Duodenal mucosa (tissue), 2 donors: ENCODE data around the gene SMYD5.
"Not testable (repeated sequence)": the region's sequence is repeated elsewhere in the genome, so short reads cannot be mapped to it uniquely, and the experiment has no call there.

Experiments
- H3K27ac ChIP-seq: one replicate; pipeline ENCODE4 v1.7.0; 2013; ENCODE audit warnings: low read depth, low read length
- H3K27me3 ChIP-seq, 2 donors: one replicate each; pipeline ENCODE4 v1.7.0; 2013; ENCODE audit warnings: low read length in 2 of 2, control low read depth in 1 of 2; ENCODE audit not compliant: insufficient read depth in 2 of 2, control insufficient read depth in 1 of 2
- H3K36me3 ChIP-seq, 2 donors: one replicate each; pipeline ENCODE4 v1.7.0; 2013; ENCODE audit warnings: low read length in 2 of 2, control low read depth in 1 of 2; ENCODE audit not compliant: insufficient read depth in 2 of 2, control insufficient read depth in 1 of 2
- H3K4me1 ChIP-seq, 2 donors: one replicate each; pipeline ENCODE4 v1.7.0; 2013; ENCODE audit warnings: low read length in 2 of 2, control low read depth in 1 of 2; ENCODE audit not compliant: insufficient read depth in 2 of 2, control insufficient read depth in 1 of 2
- H3K4me3 ChIP-seq, 2 donors: one replicate each; pipeline ENCODE4 v1.7.0; 2013; ENCODE audit warnings: low read length in 2 of 2, low read depth in 1 of 2
- H3K9ac ChIP-seq, 2 donors: one replicate each; pipeline ENCODE4 v1.7.0; 2013; ENCODE audit warnings: low read length in 2 of 2, low read depth in 1 of 2
- H3K9me3 ChIP-seq, 2 donors: one replicate each; pipeline ENCODE4 v1.7.0; 2013; ENCODE audit warnings: low read length in 2 of 2, control low read depth in 1 of 2; ENCODE audit not compliant: control insufficient read depth in 1 of 2

Gene SMYD5

GRCh38 chr2:73214120-73215035 is at the start of gene SMYD5:
Gene SMYD5 (plus strand): TSS chr2:73214245. CDS start chr2:73214267, 22 bp downstream.
- H3K27ac ChIP-seq = no peak within 1 kb of the TSS
- peaks cover 0 to 6% of the 10 kb centered on the region in 2 donors for H3K36me3 ChIP-seq
- H3K9me3 ChIP-seq = no peaks in the 10 kb centered on the region
- H3K4me3 ChIP-seq = peak within 1 kb of the TSS; percentile 80 to 85
- peak within 1 kb of the TSS; percentile 55 to 61 for H3K9ac ChIP-seq
- peaks cover 0 to 5% of the 10 kb centered on the region in 2 donors for H3K27me3 ChIP-seq
- peaks cover 13 to 16% of the 10 kb centered on the region in 2 donors for H3K4me1 ChIP-seq

GRCh38 chr2:73165978-73166377 is 48.1 kb upstream of the SMYD5 start:
- not testable (repeated sequence) for H3K36me3 ChIP-seq, H3K4me1 ChIP-seq, H3K27ac ChIP-seq, H3K9ac ChIP-seq, H3K27me3 ChIP-seq, H3K9me3 ChIP-seq, H3K4me3 ChIP-seq

GRCh38 chr2:73166813-73167212 is 47.2 kb upstream of the SMYD5 start:
- H3K27me3 ChIP-seq, H3K4me3 ChIP-seq, H3K9me3 ChIP-seq, H3K36me3 ChIP-seq, H3K4me1 ChIP-seq, H3K9ac ChIP-seq, H3K27ac ChIP-seq: not testable (repeated sequence)

DNA sequence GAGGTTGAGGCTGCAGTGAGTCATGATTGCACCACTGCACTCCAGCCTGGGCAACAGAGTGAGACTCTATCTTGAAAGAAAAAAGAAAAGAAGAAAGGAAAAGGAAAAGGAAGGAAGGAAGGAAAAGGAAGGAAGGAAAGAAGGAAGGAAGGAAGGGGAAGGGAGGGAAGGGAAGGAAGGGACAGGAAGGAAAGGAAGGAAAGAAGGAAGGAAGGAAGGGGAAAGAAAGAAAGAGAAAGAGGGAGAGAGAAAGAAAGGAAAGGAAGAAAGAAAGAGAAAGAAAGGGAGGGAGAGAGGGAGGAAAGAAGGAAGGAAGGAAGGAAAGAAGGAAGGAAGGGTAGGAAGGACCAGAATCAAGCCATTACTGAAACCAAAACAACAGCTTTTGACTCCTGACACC is 45.7 kb upstream of the SMYD5 start:
- H3K9me3 ChIP-seq, H3K27me3 ChIP-seq, H3K4me1 ChIP-seq, H3K36me3 ChIP-seq, H3K4me3 ChIP-seq, H3K9ac ChIP-seq, H3K27ac ChIP-seq: not testable (repeated sequence)

- H3K36me3 ChIP-seq, H3K9me3 ChIP-seq, H3K27ac ChIP-seq, H3K4me1 ChIP-seq, H3K9ac ChIP-seq, H3K4me3 ChIP-seq, H3K27me3 ChIP-seq: not testable (repeated sequence)
Measured at GRCh38 chr2:73170341-73170740, 43.7 kb upstream of the SMYD5 start.

- H3K4me3 ChIP-seq = no peak overlapping the region
- peaks cover 12 to 23% of the 10 kb centered on the region in 2 donors for H3K4me1 ChIP-seq
- no peaks in the 10 kb centered on the region for H3K9me3 ChIP-seq
- H3K27me3 ChIP-seq = peaks cover 21 to 25% of the 10 kb centered on the region in 2 donors
- H3K36me3 ChIP-seq = no peaks in the 10 kb centered on the region
- no peak overlapping the region for H3K9ac ChIP-seq
- no peak overlapping the region for H3K27ac ChIP-seq
Measured at GRCh38 chr2:73172963-73173362, 41.1 kb upstream of the SMYD5 start.

GRCh38 chr2:73173781-73174180 is 40.3 kb upstream of the SMYD5 start:
- Histone ChIP-seq H3K4me3 (no peak overlapping the region), H3K4me1 (peaks cover 12 to 23% of the 10 kb centered on the region in 2 donors), H3K9me3 (no peaks in the 10 kb centered on the region), H3K36me3 (no peaks in the 10 kb centered on the region), H3K27ac (no peak overlapping the region), H3K27me3 (peaks cover 21 to 30% of the 10 kb centered on the region in 2 donors), H3K9ac (no peak overlapping the region)

GRCh38 chr2:73174244-73174643 is 39.8 kb upstream of the SMYD5 start:
- H3K27ac ChIP-seq = no peak overlapping the region
- H3K4me1 ChIP-seq = peaks cover 12 to 23% of the 10 kb centered on the region in 2 donors
- peaks cover 21 to 31% of the 10 kb centered on the region in 2 donors for H3K27me3 ChIP-seq
- H3K9me3 ChIP-seq = no peaks in the 10 kb centered on the region
- H3K9ac ChIP-seq = no peak overlapping the region
- H3K4me3 ChIP-seq = no peak overlapping the region
- no peaks in the 10 kb centered on the region for H3K36me3 ChIP-seq

- H3K9me3 ChIP-seq = no peaks in the 10 kb centered on the region
- no peak overlapping the region for H3K27ac ChIP-seq
- peak overlapping the region; percentile 66 to 72 for H3K4me3 ChIP-seq
- H3K27me3 ChIP-seq = peaks cover 21 to 31% of the 10 kb centered on the region in 2 donors
- H3K36me3 ChIP-seq = no peaks in the 10 kb centered on the region
- no peak overlapping the region for H3K9ac ChIP-seq
- H3K4me1 ChIP-seq = peaks cover 12 to 23% of the 10 kb centered on the region in 2 donors
Measured at GRCh38 chr2:73174941-73175662, 38.9 kb upstream of the SMYD5 start.

DNA sequence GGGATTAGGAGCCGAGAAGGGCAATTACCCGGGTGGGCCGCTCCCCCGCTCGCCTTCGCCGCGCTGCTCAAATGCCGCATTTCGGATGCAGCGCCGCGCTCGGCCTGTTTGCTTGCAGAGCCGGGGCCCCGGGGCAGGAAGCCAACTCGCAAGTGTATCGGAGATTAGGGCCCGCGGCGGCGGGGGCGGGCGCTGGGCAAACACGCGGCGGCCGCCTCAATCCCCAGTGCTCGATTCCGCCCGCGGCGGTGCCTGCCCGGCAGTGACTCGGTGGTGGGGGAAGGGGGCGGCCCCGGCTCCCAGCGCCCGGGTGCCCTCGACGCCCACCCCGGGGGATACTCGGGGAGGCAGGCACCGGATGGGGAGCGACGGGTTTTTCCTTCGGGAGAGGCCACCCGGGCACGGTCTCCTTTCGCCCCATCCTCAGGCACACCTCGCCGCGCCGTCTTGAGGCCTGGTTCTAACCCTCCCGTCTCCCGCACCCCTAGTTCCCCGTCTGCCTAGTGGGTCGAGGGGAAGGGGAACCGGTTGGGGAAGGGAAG is 38.3 kb upstream of the SMYD5 start:
- H3K36me3 ChIP-seq = no peaks in the 10 kb centered on the region
- peaks cover 12 to 23% of the 10 kb centered on the region in 2 donors for H3K4me1 ChIP-seq
- peak overlapping the region in 1 of 2 donors; percentile 33 for H3K9ac ChIP-seq
- no peak overlapping the region for H3K27ac ChIP-seq
- no peaks in the 10 kb centered on the region for H3K9me3 ChIP-seq
- peaks cover 21 to 31% of the 10 kb centered on the region in 2 donors for H3K27me3 ChIP-seq
- H3K4me3 ChIP-seq = peak overlapping the region; percentile 66 to 72
